NCI-H1436 (cell line): ENCODE data around the gene MICAL3.

Experiments used
- DNase-seq: peaks from one replicate; lab custom pipeline; 2025; lab: John Stamatoyannopoulos, UW

MICAL3 gene

DNA sequence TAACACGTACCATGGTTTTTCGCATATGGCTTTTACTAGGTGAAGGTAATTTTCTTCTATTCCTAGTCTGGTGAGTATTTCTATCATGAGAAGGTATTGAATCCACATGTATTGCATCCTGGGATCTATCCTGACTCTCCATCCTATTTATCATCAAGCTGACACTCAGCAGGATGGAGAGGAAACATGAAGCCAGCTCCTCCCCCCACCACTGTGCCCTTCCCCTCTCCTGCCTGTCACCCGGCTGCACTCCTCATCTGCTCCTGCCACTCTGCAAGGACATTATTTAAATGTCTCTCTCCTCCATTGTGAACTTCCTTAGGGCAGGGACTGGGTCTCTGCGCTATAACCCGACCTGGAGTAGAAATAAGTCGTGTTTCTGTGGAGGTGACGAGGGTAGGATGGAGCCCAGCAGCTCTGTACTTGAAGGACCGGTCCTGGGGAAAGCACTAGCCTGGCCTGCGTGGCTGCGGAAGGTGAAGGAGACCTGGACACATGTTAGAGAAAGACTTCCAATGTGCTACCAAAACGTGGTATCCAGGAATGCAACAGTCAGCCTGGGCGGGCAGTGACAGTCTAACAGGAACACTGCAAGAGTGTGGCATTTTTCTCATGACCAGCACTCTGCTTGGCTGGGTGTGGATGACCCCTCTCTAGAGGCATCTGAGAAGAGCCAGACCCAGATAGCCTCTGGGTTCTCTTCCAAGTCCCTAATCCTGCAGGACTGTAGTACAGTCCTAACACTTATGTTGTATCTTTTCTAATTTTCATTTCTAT, 111.2 kb downstream of the MICAL3 start:
- DNase-seq = no peak

DNA sequence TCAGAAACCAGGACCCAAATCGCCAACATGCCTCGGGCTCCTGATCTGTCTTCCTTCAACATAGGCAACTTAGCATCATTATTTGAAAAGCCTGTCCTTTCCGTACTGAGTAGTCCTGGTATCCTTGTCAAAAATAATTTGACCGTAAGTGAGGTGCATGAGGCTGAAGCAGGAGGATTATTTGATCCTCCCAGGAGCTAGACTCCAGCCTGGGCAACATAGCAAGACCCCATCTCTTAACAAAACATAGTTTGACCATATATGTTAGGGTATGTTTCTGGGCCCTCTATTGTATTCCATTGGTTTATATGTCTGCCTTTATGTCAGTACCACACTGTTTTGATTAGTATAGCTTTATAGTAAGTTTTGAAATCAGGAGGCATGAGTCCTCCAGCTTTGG, 112.5 kb downstream of the MICAL3 start:
- DNase-seq = no peak

DNA sequence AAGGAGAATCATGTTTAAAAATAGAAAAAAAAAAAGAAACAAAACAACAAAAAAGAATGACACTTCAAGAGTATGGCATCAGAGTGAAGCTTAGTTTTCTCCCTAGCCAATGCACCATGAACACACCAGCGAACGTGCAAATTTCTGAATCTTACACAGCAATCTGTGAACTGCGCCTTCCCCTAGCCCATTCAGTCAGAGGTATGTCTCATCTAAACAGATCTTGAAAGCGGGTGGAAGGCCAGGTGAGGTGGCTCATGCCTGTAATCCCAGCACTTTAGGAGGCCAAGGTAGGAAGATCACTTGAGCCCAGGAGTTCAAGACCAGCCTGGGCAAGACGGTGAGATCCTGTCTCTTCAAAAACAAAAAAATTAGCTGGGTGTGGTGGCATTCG, 113.1 kb downstream of the MICAL3 start:
- DNase-seq = no peak

DNA sequence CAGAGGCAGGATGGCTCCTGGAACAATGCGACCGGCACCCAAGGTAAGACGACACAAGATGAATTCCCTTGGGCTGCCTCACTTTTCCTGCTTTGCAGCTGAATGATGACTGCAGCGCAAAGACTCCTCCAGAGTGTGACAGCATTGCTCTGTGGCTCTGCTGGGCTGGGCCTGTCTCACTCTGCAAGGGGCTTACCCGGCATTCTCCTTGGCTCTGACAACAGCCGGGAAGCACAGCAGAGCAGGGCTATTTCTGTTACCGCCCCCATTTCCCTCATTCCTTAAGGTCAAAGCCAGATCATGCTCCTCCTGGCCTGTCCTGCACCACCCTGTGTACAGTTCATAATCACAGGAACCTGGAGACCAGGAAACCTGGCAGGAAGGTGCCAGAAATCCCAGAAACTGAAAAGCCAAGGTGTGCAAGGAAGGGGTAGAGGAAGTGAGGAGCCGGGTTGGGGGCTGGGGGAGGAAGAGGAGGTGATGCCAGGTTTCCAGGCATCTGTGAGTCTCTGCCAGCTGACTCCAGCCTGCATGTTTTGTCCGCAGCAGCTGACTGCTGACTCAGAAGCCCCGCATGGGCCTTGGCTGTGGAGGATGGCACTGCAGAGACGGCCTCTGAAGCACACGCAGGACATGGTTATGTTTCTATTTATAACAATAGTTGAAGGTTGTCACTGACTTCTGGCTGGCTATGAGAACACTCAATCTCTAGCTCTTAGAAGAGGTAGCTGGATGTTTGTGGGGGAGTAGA, 113.6 kb downstream of the MICAL3 start:
- DNase-seq = no peak

- DNase-seq = no peak
These were observed 116.7 kb downstream of the MICAL3 start for GRCh38 chr22:17907748-17908051.

DNA sequence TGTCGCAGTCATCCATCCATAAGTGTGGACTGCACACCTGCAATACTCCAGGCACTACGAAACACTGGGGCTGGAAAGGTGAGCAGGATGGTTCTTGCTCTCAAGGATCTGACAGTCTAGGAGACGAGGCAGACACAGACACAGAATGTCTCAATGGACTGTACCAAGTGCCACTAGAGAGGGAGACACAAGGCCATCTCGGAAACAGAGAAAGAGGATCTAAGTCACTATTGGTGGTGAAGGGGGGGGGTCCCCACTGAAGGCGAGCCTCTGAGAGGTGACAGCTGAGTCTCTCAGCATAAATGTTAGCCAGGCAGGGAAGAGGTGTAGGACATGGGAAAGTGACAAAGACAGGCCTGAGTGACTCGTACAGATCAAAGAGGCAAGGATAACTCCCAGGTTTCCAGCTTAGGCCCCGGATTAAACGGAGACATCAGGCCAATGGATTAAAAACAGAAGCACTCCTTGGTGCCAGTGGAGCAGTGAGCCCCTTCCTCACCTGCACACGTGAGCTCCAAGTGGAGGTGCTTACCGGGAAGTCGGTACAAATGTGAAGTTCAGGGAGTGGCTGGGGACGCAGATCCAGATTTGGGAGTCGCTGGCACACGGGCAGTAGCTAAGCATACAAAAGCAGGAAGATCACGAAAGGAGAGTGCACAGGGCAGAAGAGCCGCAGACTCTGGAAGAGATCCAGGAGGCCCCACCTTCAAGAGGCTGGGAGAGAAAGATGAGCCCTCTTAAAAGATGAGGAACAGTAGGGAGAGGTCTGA, 117.2 kb downstream of the MICAL3 start:
- DNase-seq = no peak

DNA sequence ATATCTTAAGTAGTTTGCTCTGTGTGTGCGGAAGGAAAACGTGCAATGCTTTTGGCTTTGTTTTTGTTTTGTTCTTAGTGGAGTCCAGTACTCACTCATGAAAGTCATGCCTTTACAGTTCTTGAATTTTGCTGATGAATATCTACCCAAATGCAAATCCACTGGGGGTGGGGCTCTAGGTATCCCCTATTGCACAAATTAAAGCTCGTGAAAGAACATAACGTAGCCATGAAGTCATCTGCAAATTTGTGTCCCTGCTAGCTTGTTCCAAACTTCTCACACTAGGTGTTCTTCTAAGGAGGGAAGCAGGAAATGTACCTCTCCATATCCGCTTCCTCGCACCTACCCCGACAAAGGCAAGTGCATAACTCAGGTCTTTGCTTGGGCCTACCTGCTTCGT, 118.9 kb downstream of the MICAL3 start:
- no peak for DNase-seq

DNA sequence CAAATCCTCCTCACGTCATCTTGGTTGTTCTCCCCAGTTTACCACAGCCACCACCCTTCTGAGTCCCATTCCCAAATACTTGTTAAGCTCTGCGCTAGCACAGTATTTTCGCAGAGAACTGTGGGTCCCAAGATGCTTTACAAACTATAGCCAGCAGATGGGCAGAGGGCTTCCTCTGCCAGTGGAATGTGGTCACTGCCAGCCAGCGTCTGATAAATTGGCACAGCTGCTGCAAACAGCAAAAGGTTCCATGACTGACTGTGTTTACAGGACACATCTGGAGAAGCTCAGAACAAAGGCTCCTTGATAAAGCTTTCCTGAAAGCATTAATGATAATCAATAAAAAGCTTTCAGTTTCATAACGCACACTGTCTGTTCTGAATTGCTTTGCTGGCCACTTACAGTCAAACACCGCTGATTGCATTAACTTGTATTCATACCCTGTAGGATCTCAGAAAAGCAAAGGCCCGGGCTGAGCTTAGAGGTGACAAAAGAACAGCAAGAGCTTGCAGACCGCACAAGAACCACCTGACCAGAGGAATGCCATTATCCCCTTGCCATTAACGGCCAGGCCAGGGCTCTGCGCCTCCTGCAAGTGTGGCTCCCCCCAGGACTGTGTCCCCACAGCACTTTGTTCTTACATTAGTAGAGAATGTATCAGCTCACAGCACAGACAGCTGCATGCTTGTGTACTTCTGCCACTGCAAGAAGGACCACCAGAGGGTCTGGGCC, 120.6 kb downstream of the MICAL3 start:
- DNase-seq = no peak

GRCh38 chr22:17902960-17903359, 121.4 kb downstream of the MICAL3 start:
- DNase-seq = no peak

- DNase-seq = no peak
These were observed 126.0 kb downstream of the MICAL3 start for GRCh38 chr22:17898375-17898774.

- no peak for DNase-seq
These were observed 126.5 kb downstream of the MICAL3 start for GRCh38 chr22:17897858-17898257.

GRCh38 chr22:17897426-17897825, 126.9 kb downstream of the MICAL3 start:
- DNase-seq = no peak

- no peak for DNase-seq
These were observed 127.8 kb downstream of the MICAL3 start for GRCh38 chr22:17896586-17896985.

DNA sequence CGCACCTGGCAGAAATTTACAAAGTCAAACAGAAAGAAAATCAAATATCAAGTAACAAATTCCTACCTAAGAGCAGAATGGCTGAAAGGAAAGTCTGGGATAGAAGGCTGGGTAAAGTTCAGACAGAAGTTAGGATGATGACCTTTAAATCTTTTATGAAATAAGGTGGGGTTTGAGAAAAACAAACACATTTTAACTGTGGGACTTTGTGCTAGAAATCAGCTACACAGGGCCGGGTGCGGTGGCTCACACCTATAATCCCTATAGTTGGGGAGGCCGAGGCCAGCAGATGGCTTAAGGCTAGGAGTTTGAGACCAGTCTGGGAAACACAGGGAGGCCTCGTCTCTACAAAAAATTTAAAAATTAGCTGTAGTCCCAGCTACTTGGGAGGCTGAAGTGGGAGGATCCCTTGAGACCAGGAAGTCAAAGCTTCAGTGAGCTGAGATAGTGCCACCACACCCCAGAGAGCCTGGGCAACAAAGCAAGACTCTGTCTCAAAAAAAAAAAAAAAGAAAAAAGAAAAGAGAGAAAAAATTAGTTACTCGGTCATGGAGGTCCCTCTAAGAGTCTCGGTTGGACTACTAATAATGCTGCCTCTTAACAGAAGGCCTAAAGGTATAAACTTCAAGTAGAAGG, 130.3 kb downstream of the MICAL3 start:
- DNase-seq = no peak

GRCh38 chr22:17892376-17892775, 132.0 kb downstream of the MICAL3 start:
- no peak for DNase-seq

GRCh38 chr22:17891481-17892167, 132.7 kb downstream of the MICAL3 start:
- no peak for DNase-seq

- DNase-seq = no peak
These were observed 133.5 kb downstream of the MICAL3 start for GRCh38 chr22:17890892-17891291.

DNA sequence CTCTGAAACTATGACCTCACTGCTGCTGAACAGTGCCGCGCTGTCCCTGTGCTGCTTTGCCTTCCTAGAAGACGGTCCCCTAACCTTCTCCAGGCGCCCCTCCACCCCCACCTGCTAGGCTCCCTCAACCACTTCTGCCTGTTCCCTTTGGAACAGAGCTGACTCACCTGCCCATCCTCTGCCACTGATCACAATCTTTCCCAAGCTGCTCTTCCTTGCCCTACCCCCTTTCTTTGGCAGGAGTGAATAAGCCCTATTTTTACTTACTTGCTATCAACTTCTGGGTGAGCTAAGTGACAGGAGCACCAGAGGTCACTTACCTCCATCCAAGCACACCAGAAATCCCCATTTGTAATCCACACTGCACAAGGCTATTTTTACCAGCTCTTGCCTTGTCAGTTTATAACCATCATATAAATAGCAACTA, 134.1 kb downstream of the MICAL3 start:
- no peak for DNase-seq

DNA sequence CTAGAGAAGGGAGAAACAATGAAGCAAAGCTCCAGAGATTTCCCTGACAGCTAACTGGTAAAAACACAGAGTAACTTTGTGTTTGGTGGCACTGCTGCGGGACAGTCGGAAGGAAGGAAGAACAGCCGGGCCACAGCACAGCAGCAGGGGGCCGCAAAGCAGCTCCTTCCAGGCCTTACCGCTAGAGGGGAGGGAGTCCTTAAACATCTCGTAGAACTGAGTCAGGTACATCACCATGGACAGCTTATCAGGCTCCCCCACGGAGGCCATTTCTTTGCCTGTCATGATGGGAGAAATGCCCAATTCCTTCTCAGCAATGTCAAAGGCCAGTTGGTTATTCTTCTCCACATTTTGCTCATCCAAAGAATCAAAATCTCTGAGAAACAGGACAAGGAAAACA, 135.5 kb downstream of the MICAL3 start:
- DNase-seq = no peak

- DNase-seq = no peak
These were observed 135.9 kb downstream of the MICAL3 start for GRCh38 chr22:17888439-17888838.

DNA sequence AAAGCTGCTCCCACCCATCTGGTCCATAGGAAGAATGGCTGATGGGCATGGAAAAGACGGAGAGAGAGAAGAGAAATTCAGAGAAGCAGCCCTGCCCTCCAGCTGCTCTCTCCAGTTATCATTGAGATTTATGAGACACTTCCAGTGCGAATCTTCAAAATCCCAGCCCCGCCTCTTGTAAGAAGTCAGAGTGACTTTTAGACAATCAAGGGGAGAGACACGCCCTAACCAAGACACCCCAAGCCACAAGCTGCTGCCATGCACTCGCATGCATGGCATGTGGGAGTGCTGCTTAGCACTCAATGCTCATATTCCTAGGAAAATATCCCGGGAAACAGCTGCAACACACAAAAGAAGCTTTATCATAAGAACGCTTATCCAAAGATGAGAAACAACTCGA, 139.5 kb downstream of the MICAL3 start:
- no peak for DNase-seq
